Mucosa of descending colon (tissue), 3 donors: Measurements from ENCODE around the gene MACC1. TPM values are rescaled to one million over a fixed set of nuclear protein-coding genes. Genes with fewer than 3 reads are reported as not detected.

Experiments used
- ATAC-seq: fragments of 200-7000 bp; cut with Tn5 transposase; one replicate; pipeline ENCODE4 v1.9.1; 2020; ENCODE audit warnings: mild to moderate bottlenecking, moderate library complexity
- DNase-seq, 3 donors: peaks; one replicate each; pipeline ENCODE4 v3.0.0-alpha.2; 2020
- H3K36me3 ChIP-seq: fragments of 200-600 bp; one replicate; pipeline ENCODE4 v1.8.0; 2021; ENCODE audit warnings: low read depth, mild to moderate bottlenecking
- H3K4me1 ChIP-seq: fragments of 200-600 bp; one replicate; pipeline ENCODE4 v1.8.0; 2021; ENCODE audit warnings: low read depth, mild to moderate bottlenecking
- H3K4me3 ChIP-seq: fragments of 200-600 bp; one replicate; pipeline ENCODE4 v1.8.0; 2021; ENCODE audit warnings: mild to moderate bottlenecking
- H3K9me3 ChIP-seq: fragments of 200-600 bp; one replicate; pipeline ENCODE4 v1.8.0; 2021; ENCODE audit warnings: mild to moderate bottlenecking
- CTCF ChIP-seq: fragments of 200-600 bp; IDR thresholded peaks from one replicate; pipeline ENCODE4 v1.8.0; 2022; ENCODE audit warnings: antibody characterized with exemption, mild to moderate bottlenecking
- intact Hi-C, 2 donors: fragments of 100-400 bp; cut with DNase I in 1 of 2; cut with micrococcal nuclease in 1 of 2; formaldehyde crosslinking; loops; one replicate each; pipeline versions ENCODE4 v1.11.0 to v1.11.1; 2022; cut with DNase I, micrococcal nuclease
- total RNA-seq, 3 donors: library from RNA; stranded (reverse); fragmentation: NEBNext Ultra II Directional in 2 of 3; extraction: Animal tissue kit (Norgen Biotek cat#: 25700) in 2 of 3; gene quantifications; one replicate each; pipeline versions ENCODE4 v1.2.1 to v1.2.4, GENCODE V29; 2021 to 2023
- donor health status: DM: no; HTN: no; CAD: no; lungs with moderate emphysema.
- donor health status: DM: no; HTN: no; CAD: no.
- donor health status: DM: no; HTN: yes; CAD: no.

MACC1 gene
- total RNA-seq, 3 donors from 2014 or later: 4.3 to 16.0 (median 9.8) TPM

DNA sequence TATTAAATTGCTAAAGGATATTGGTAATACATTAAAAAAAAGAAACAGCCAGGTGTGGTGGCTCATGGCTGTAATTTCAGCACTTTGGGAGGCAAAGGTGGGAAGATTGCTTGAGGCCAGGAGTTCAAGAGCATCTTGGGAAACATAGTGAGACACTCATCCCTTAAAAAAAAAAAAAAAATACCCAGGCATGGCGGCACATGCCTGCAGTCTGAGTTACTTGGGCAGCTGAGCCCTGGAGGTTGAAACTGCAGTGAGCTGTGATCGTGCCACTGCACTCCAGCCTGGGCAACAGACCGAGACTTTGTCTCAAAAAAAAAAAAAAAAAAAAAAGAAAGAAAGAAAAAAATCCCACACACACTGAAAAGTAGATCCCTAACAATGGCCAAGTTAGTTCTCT, 59.7 kb downstream of the MACC1 start:
- TF ChIP-seq CTCF: no peak

GRCh38 chr7:20153999-20154398, 63.2 kb downstream of the MACC1 start:
- no peaks in the 10 kb centered on the region for H3K9me3 ChIP-seq
- no peak for DNase-seq
- TF ChIP-seq CTCF: no peak
- no peak overlapping the region for H3K4me3 ChIP-seq
- ATAC-seq: peak; percentile 25
- H3K4me1 ChIP-seq: no peaks in the 10 kb centered on the region
- intact Hi-C loops: no loop called here
- H3K36me3 ChIP-seq: no peaks in the 10 kb centered on the region

More for the DNA sequence above, 59.7 kb downstream of the MACC1 start:
- H3K36me3 ChIP-seq: no peaks in the 10 kb centered on the region
- no peak overlapping the region for H3K4me3 ChIP-seq
- no peak for ATAC-seq
- H3K9me3 ChIP-seq: no peaks in the 10 kb centered on the region
- DNase-seq: no peak
- intact Hi-C loops: no loop called here
- no peaks in the 10 kb centered on the region for H3K4me1 ChIP-seq

GRCh38 chr7:20153567-20153966, 63.6 kb downstream of the MACC1 start:
- H3K36me3 ChIP-seq: no peaks in the 10 kb centered on the region
- intact Hi-C loops: no loop called here
- H3K9me3 ChIP-seq: no peaks in the 10 kb centered on the region
- no peak for ATAC-seq
- no peak for TF ChIP-seq CTCF
- H3K4me1 ChIP-seq: no peaks in the 10 kb centered on the region
- no peak overlapping the region for H3K4me3 ChIP-seq
- DNase-seq: no peak

DNA sequence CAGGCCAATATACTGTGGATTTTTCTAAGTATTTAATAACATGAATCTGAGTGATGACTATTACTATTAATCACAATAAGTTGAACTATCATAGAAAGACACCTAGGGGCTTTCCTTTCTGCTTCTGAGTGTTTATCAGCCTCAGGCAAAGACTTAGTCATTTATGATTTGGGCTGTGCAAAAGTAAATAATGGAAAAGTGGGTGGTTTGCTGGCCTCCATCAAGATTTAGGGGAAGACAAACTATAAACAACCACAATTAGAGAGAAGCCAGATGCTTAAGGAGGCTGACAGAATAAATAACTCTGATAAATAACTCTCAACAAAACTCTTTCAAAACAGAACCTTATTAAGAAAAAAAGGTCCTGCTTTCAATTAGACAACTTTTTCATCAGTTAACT, 64.7 kb downstream of the MACC1 start:
- DNase-seq (no peak), ATAC-seq (no peak)
- Histone ChIP-seq H3K4me1 (no peaks in the 10 kb centered on the region), H3K36me3 (no peaks in the 10 kb centered on the region), H3K9me3 (no peaks in the 10 kb centered on the region), H3K4me3 (no peak overlapping the region)
- intact Hi-C loops: no loop called here
- TF ChIP-seq CTCF: no peak

DNA sequence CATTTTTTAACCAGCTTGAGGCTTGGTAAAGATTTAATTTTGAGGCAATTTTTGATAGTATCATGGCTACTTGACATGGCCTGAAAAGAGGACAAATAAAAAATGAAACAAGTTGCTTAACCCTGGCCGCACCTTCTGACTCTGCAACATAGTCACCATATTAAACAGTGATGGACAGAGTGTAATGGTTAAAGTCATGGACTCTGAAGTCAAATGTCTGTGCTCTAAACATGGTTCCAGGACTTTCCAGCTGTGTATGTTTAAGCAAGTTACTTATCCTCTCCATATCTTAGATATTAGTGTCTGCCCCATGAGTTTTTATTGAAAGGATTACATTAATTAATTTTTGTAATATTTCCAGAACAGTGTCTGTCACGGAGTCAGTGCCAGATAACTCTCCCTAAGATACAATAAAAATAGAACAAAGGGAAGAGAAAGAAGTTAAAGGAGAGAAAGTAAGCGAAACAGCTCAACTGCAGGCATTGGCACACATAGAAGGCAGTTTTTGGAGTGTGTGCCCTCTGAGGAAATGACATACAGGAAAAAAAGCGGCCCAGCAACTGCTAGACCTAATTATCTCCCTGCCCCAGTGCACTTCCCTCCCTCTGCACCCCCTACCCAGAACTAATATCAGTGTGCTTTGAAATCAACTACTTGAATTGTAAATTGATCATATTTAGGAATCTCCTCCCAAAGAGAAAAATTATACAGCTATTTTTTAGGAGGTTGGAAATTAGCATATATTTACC, 65.3 kb downstream of the MACC1 start:
- no peak for ATAC-seq
- intact Hi-C loops: no loop called here

More for the DNA sequence above, 65.3 kb downstream of the MACC1 start:
- H3K4me3 ChIP-seq: no peak overlapping the region
- DNase-seq: no peak
- peaks cover 6% of the 10 kb centered on the region for H3K4me1 ChIP-seq
- H3K9me3 ChIP-seq: no peaks in the 10 kb centered on the region
- H3K36me3 ChIP-seq: no peaks in the 10 kb centered on the region
- TF ChIP-seq CTCF: no peak
